GM18507 (cell line): Measurements from ENCODE around the gene MXD4.

Experiments
- DNase-seq: peaks from one replicate; pipeline ENCODE4 v3.0.0; 2011; ENCODE audit warnings: low read depth; ENCODE audit not compliant: insufficient read length; ENCODE audit errors: extremely low spot score
- FAIRE-seq: peaks from 2 replicates; lab custom pipeline; 2011; peaks lifted over from hg19 to GRCh38; lab: Jason Lieb, UNC

The MXD4 gene

GRCh38 chr4:2261853-2262144 lies at the start of gene MXD4:
MXD4 (minus strand) TSS chr4:2262109; CDS start chr4:2261980, 129 bp downstream.
- DNase-seq (no peak), FAIRE-seq (no peak)

- FAIRE-seq (no peak), DNase-seq (no peak)
These were observed 45.0 kb upstream of the MXD4 start for GRCh38 chr4:2306773-2307410.

GRCh38 chr4:2305766-2306501 lies 44.0 kb upstream of the MXD4 start:
- DNase-seq (no peak), FAIRE-seq (no peak)

- FAIRE-seq (no peak), DNase-seq (no peak)
These were observed 43.1 kb upstream of the MXD4 start for GRCh38 chr4:2304877-2305561.

GRCh38 chr4:2304321-2304876 lies 42.5 kb upstream of the MXD4 start:
- FAIRE-seq = no peak

GRCh38 chr4:2303686-2304320 lies 41.9 kb upstream of the MXD4 start:
- DNase-seq (no peak), FAIRE-seq (no peak)

More at GRCh38 chr4:2304321-2304876, 42.5 kb upstream of the MXD4 start:
- DNase-seq = no peak

- DNase-seq (no peak), FAIRE-seq (no peak)
These were observed 41.3 kb upstream of the MXD4 start for GRCh38 chr4:2303121-2303685.

GRCh38 chr4:2302387-2303119 lies 40.6 kb upstream of the MXD4 start:
- FAIRE-seq = no peak
- DNase-seq = no peak

- FAIRE-seq (no peak), DNase-seq (no peak)
These were observed 39.9 kb upstream of the MXD4 start for GRCh38 chr4:2301806-2302205.

GRCh38 chr4:2301225-2301642 lies 39.3 kb upstream of the MXD4 start:
- no peak for DNase-seq

GRCh38 chr4:2300431-2301224 lies 38.7 kb upstream of the MXD4 start:
- no peak for DNase-seq
- FAIRE-seq = no peak

More at GRCh38 chr4:2301225-2301642, 39.3 kb upstream of the MXD4 start:
- FAIRE-seq = no peak

GRCh38 chr4:2299794-2300193 lies 37.9 kb upstream of the MXD4 start:
- DNase-seq (no peak), FAIRE-seq (no peak)

GRCh38 chr4:2298532-2298991 lies 36.7 kb upstream of the MXD4 start:
- DNase-seq (no peak), FAIRE-seq (no peak)

- FAIRE-seq = no peak
- no peak for DNase-seq
These were observed 36.0 kb upstream of the MXD4 start for GRCh38 chr4:2297606-2298531.

GRCh38 chr4:2296631-2297601 lies 35.0 kb upstream of the MXD4 start:
- DNase-seq (no peak), FAIRE-seq (no peak)

- FAIRE-seq (no peak), DNase-seq (no peak)
These were observed 34.1 kb upstream of the MXD4 start for GRCh38 chr4:2295900-2296442.
